MM.1S (cell line): Measurements from ENCODE around the gene MICU1.

ENCODE experiments used
- EZH2 ChIP-seq: fragments of 300-600 bp; sonication (generic); optimal IDR thresholded peaks from 2 replicates; pipeline ENCODE3; 2017; ENCODE audit warnings: low read depth, mild to moderate bottlenecking, antibody characterized with exemption, low read length, mixed read lengths
- EZH2phosphoT487 ChIP-seq: fragments of 300-600 bp; sonication (generic); IDR thresholded peaks from 2 replicates; pipeline ENCODE4 v1.6.1; 2018; ENCODE audit warnings: antibody characterized with exemption, low read length
- TF ChIP-seq, protein P1 (sequence below): fragments of 300-600 bp; sonication (generic); IDR thresholded peaks from 2 replicates; pipeline ENCODE4 v1.5.1; 2016; ENCODE audit warnings: antibody characterized with exemption, low read length, mixed read lengths

DNA sequence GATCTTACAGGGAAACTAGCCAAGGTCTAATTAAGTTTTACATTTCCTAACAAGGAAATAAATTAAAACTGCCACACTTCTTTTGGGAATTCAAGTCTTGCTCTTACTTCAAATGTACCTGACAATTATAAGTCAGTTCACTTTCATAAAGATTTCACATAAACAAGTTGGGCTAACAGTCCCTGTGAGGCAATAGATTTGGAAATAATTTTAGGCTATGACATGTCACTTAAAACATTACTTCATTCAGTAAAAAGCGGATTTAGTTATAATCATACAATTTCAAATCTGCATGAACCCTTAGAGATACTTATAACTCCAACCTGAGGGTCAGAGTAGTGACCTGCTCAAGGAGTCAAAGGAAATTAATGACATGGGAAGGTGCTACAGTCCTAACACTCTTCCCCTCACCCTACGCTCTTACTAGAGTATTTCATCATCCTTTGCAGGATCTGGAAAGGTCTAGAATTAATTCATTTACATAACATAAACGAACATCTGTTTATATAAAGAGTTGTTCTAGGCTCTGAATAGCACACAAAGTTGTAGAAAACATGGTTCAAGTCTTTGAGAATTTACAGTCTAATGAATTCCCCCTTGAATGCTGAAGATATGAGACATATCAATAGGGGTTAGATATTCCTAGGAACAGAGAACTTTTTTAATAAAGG is 238.8 kb downstream of the MICU1 start:
- TF ChIP-seq, protein P1, sequence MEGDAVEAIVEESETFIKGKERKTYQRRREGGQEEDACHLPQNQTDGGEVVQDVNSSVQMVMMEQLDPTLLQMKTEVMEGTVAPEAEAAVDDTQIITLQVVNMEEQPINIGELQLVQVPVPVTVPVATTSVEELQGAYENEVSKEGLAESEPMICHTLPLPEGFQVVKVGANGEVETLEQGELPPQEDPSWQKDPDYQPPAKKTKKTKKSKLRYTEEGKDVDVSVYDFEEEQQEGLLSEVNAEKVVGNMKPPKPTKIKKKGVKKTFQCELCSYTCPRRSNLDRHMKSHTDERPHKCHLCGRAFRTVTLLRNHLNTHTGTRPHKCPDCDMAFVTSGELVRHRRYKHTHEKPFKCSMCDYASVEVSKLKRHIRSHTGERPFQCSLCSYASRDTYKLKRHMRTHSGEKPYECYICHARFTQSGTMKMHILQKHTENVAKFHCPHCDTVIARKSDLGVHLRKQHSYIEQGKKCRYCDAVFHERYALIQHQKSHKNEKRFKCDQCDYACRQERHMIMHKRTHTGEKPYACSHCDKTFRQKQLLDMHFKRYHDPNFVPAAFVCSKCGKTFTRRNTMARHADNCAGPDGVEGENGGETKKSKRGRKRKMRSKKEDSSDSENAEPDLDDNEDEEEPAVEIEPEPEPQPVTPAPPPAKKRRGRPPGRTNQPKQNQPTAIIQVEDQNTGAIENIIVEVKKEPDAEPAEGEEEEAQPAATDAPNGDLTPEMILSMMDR = no peak
- TF ChIP-seq EZH2 = no peak
- TF ChIP-seq EZH2phosphoT487 = no peak
